ENCODE data around the gene PAGE2.

DNA sequence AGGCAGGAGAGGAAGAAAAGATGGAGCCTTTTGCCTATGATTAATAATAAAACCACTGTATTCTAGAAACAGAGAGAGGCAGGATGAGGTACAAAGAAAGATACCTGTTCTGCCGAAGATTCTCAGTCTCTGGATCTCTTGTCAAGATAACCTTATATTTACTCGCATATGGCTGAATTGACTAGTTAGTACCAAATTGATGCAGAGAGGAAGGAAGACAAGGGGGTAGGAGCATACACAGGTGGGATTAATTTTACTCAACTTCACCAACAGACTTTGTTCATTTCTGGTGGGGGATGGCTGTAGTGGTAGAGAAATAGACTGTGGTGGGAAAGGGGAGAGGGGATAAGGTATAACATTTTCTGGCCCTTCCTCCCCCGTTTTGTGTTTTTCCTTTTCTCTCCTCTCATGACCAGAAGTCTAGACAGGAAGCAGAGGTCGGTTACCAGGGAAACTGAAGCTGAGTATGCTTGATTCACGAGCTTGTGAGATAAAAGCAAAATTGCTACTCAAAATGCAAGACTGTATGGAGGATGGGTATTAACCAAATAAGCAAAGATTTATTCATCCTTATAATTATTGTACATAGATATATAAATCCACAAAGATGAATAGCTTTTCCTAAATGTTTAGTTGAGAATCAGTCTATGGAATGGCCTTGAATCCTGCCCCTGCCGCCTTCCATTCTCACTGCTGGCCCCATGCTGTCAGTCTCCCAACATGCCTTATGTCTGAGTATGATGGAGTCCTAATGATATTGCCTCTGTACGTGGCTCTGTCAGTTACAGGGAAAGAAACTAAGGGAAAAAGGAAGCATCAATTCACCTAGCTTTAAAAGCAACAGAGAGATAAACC, 31.8 kb upstream of the PAGE2 start:
- TF ChIP-seq, protein P1, sequence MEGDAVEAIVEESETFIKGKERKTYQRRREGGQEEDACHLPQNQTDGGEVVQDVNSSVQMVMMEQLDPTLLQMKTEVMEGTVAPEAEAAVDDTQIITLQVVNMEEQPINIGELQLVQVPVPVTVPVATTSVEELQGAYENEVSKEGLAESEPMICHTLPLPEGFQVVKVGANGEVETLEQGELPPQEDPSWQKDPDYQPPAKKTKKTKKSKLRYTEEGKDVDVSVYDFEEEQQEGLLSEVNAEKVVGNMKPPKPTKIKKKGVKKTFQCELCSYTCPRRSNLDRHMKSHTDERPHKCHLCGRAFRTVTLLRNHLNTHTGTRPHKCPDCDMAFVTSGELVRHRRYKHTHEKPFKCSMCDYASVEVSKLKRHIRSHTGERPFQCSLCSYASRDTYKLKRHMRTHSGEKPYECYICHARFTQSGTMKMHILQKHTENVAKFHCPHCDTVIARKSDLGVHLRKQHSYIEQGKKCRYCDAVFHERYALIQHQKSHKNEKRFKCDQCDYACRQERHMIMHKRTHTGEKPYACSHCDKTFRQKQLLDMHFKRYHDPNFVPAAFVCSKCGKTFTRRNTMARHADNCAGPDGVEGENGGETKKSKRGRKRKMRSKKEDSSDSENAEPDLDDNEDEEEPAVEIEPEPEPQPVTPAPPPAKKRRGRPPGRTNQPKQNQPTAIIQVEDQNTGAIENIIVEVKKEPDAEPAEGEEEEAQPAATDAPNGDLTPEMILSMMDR (IDR thresholded peaks at IDR 0.05), result no peak
- no peak for TF ChIP-seq EP300 (IDR thresholded peaks at IDR 0.05; ENCODE audit: low read depth)

Measured in transverse colon (tissue), 3 donors.